ENCODE measurements around the gene METTL23.
"Not testable (repeated sequence)": the region's sequence is repeated elsewhere in the genome, so short reads cannot be mapped to it uniquely, and the experiment has no call there.

Gene METTL23

DNA sequence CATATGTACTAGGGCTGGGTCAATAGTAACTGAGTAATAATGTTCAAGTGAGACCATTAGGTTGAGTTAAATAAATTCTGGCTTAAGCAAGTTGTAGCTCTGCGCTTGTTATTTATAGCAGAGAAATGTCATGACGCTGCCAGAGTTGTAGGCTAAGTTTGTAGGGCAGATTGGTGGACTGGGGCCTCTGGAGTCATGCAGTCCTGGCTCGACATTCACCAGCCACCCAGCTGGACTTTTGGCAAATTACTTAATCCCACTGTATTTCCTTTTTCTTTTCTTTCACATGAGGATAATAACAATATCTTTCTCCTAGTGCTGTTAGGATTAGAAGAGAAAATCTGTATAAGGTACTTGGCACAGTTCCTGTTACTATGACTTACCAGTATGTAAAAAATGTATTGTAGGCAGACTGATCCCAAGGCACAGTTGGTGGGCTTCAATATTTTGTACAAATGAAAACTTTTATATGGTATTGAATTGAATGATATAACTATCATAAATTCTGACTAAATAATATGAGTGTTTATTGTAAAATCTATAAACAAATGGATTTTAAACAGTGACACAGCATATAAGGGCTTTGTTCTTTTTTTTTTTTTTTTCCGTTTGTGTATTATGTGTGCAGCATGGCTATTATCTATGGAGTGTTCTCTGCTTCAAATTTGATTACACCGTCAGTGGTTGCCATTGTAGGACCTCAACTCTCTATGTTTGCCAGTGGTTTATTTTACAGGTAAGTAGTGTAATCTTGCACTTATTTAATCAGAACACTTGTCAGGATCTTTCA lies 13.9 kb downstream of the METTL23 start:
- peaks cover 40% of the 10 kb centered on the region for H3K4me1 Mint-ChIP-seq
- H3K9me3 Mint-ChIP-seq: no peaks in the 10 kb centered on the region
- TF ChIP-seq, protein P1, sequence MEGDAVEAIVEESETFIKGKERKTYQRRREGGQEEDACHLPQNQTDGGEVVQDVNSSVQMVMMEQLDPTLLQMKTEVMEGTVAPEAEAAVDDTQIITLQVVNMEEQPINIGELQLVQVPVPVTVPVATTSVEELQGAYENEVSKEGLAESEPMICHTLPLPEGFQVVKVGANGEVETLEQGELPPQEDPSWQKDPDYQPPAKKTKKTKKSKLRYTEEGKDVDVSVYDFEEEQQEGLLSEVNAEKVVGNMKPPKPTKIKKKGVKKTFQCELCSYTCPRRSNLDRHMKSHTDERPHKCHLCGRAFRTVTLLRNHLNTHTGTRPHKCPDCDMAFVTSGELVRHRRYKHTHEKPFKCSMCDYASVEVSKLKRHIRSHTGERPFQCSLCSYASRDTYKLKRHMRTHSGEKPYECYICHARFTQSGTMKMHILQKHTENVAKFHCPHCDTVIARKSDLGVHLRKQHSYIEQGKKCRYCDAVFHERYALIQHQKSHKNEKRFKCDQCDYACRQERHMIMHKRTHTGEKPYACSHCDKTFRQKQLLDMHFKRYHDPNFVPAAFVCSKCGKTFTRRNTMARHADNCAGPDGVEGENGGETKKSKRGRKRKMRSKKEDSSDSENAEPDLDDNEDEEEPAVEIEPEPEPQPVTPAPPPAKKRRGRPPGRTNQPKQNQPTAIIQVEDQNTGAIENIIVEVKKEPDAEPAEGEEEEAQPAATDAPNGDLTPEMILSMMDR (IDR thresholded peaks at IDR 0.05; ENCODE audit: unreplicated experiment in 3 of 3): no peak
- peak overlapping the region; percentile 23 to 85 (median 74) for H3K4me3 Mint-ChIP-seq
- H3K27ac Mint-ChIP-seq: peak overlapping the region; percentile 78 to 99 (median 91)
- peaks cover 43% of the 10 kb centered on the region for H3K36me3 Mint-ChIP-seq (ENCODE audit: low read depth)
- no peaks in the 10 kb centered on the region for H3K27me3 Mint-ChIP-seq (ENCODE audit: low read depth)

DNA sequence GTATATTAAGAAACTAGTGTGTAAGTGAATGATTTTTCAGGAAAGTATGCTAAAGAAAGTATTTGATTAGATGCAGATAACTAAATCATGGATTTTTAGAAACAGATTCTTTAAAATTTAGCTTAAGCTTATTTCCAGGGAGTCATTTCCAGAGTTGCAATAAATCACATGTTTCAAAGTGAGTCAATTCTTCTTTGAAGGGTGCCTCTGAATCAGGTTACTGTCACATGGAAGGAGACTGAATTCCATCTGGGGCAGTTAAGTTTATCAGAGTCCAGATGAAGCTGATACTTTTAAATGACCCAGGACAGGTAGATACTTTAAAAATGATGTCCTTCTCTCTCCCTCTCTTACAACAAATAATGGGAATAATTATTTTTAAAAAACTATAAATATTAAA lies 16.3 kb downstream of the METTL23 start:
- Mint-ChIP-seq H3K27ac (no peak overlapping the region), H3K9me3 (no peaks in the 10 kb centered on the region), H3K4me3 (no peak overlapping the region), H3K36me3 (ENCODE audit: low read depth) (peaks cover 56% of the 10 kb centered on the region), H3K4me1 (peaks cover 37% of the 10 kb centered on the region), H3K27me3 (ENCODE audit: low read depth) (no peaks in the 10 kb centered on the region)
- TF ChIP-seq, protein P1 (IDR thresholded peaks at IDR 0.05; ENCODE audit: unreplicated experiment in 3 of 3): no peak

DNA sequence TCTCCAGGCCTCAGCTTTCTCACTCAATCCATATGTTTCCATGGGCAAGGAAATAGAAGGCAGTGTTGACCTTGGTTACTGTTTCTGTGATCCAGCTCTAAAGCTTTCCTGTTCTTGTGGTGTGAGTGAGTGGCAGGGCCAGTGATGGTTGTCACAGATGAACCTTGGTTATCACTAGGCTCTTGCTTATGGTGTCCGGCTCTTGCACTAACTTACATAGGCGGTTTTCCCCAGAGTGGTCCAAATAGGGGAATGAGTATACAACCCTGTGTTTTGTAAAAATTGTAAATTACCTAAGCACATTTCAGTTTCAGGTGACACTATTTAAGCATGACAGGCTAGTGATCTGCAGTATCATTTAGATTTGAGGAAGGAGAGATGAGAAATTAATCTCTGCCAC lies 18.1 kb downstream of the METTL23 start:
- Mint-ChIP-seq H3K27me3 (ENCODE audit: low read depth) (no peaks in the 10 kb centered on the region), H3K4me1 (peaks cover 26% of the 10 kb centered on the region), H3K27ac (no peak overlapping the region), H3K9me3 (no peaks in the 10 kb centered on the region), H3K4me3 (no peak overlapping the region), H3K36me3 (ENCODE audit: low read depth) (peaks cover 72% of the 10 kb centered on the region)
- TF ChIP-seq, protein P1 (IDR thresholded peaks at IDR 0.05; ENCODE audit: unreplicated experiment in 3 of 3): no peak

DNA sequence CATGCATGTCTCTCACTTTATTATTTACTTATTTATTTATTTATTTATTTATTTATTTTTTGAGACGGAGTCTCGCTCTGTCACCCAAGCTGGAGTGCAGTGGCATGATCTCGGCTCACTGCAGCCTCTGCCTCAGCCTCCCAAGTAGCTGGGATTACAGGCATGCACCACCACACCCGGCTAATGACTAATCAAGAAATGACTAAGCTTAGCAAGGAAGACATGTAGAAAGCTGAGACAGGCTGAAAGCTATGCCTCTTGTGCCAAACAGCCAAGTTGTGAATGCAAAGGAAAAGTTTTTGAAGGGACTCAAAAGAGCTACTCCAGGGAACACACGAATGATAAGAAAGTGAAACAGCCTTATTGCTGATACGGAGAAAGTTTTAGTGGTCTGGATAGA lies 19.1 kb downstream of the METTL23 start:
- H3K9me3 Mint-ChIP-seq; H3K4me3 Mint-ChIP-seq; H3K27ac Mint-ChIP-seq; H3K27me3 Mint-ChIP-seq (ENCODE audit: low read depth): not testable (repeated sequence)
- peaks cover 17% of the 10 kb centered on the region for H3K4me1 Mint-ChIP-seq
- H3K36me3 Mint-ChIP-seq (ENCODE audit: low read depth): peaks cover 77% of the 10 kb centered on the region

DNA sequence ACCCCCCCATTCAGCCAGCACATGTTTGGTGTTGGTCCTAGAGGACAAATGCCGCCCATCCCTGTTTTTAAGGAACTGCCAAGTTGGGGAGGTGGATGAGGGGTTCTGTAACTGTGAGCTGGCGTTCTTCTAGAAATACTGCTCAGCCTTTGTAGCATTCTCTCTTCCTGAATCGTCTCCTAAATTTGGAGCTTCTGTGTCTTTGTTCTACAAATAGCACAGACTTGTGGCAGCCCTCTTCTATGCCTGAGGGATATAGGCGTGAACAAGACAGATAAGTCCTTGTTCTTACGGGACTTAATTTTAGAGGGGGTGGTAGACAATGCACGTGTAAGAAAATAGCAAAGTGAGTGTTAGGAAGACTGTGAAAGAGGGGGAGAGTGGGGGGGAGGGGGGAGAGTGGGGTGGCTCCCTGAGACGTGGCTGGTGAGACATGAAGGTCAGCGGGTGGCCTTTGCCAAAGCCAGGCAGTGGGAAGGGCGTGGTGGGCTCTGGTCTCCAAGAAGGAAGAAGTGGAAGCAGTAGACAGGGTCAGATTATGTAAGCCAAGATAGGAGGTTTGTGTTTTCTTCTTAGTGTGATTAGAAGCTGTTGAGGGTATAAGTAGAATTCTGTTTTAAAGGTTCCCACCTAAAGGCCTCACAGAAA lies 21.2 kb downstream of the METTL23 start:
- Mint-ChIP-seq H3K27me3 (ENCODE audit: low read depth) (no peaks in the 10 kb centered on the region), H3K4me3 (no peak overlapping the region), H3K27ac (no peak overlapping the region), H3K4me1 (peaks cover 5% of the 10 kb centered on the region), H3K9me3 (no peaks in the 10 kb centered on the region), H3K36me3 (ENCODE audit: low read depth) (peaks cover 73% of the 10 kb centered on the region)
- TF ChIP-seq, protein P1 (IDR thresholded peaks at IDR 0.05; ENCODE audit: unreplicated experiment in 3 of 3): no peak

DNA sequence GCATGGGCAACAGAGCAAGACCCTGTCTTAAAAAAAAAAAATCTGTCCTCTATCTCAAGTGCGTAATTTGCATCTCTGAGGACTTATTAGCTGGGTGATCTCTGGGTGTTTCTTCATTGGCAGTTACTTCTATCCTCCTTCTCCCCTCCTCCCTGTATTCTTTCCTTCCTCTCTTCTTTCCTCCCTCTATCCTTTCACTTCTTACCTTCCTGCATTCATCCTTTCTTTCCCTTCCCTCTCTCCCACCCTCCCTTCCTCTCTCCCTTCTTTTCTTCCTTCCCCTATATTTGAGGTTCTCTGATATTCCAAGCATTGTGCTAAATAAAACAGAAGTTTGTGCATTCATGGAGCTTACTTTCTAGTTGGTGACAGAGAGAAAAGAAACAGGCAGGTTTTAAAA lies 22.0 kb downstream of the METTL23 start:
- peaks cover 73% of the 10 kb centered on the region for H3K36me3 Mint-ChIP-seq (ENCODE audit: low read depth)
- H3K9me3 Mint-ChIP-seq: no peaks in the 10 kb centered on the region
- no peak overlapping the region for H3K4me3 Mint-ChIP-seq
- H3K27ac Mint-ChIP-seq: no peak overlapping the region
- peaks cover 5% of the 10 kb centered on the region for H3K4me1 Mint-ChIP-seq
- H3K27me3 Mint-ChIP-seq (ENCODE audit: low read depth): no peaks in the 10 kb centered on the region
- TF ChIP-seq, protein P1 (IDR thresholded peaks at IDR 0.05; ENCODE audit: unreplicated experiment in 3 of 3): no peak
